ENCODE data around the gene ARHGAP28. TPM values are rescaled to one million over a fixed set of nuclear protein-coding genes. Genes with fewer than 3 reads are reported as not detected.
A peak's percentile ranks its signal among the peaks of the same experiment; 100 is the strongest.
"Not testable (repeated sequence)": the region's sequence is repeated elsewhere in the genome, so short reads cannot be mapped to it uniquely, and the experiment has no call there.

The ARHGAP28 gene
- total RNA-seq, 1 experiment from 2014 or later = 118 TPM

- CTCF ChIA-PET = no interaction called here
- POLR2A ChIA-PET = no interaction called here
These were observed 108.4 kb downstream of the ARHGAP28 start for GRCh38 chr18:6837904-6838303.

GRCh38 chr18:6842081-6842480, 112.6 kb downstream of the ARHGAP28 start:
- Histone ChIP-seq H3K9me3 (no peaks in the 10 kb centered on the region), H3K36me3 (ENCODE audit: control insufficient read depth, insufficient read depth, low read length) (no peaks in the 10 kb centered on the region), H3K4me3 (ENCODE audit: low read depth, low read length) (no peak overlapping the region), H3K4me1 (no peaks in the 10 kb centered on the region), H3K27me3 (replicated peaks; ENCODE audit: control insufficient read depth, insufficient read depth, low read length) (no peaks in the 10 kb centered on the region)
- ChIA-PET POLR2A (no interaction called here), CTCF (no interaction called here)
- H3K9me3 Mint-ChIP-seq (ENCODE audit: unreplicated experiment) = no peaks in the 10 kb centered on the region
- peaks cover 62% of the 10 kb centered on the region for H3K36me3 Mint-ChIP-seq (ENCODE audit: insufficient read depth, unreplicated experiment)
- intact Hi-C loops (cut with micrococcal nuclease; ENCODE audit: unreplicated experiment) = no loop called here
- no peak for TF ChIP-seq CTCF (IDR thresholded peaks at IDR 0.05; ENCODE audit: insufficient read depth in 1 of 2, low read depth in 1 of 2, low read length in 1 of 2, severe bottlenecking in 1 of 2, unreplicated experiment in 1 of 2)
- no peaks in the 10 kb centered on the region for H3K27me3 Mint-ChIP-seq (ENCODE audit: insufficient read depth, unreplicated experiment)
- DNase-seq = no peak
- peaks cover 6% of the 10 kb centered on the region for H3K4me1 Mint-ChIP-seq (ENCODE audit: low read depth, unreplicated experiment)
- no peak overlapping the region for H3K4me3 Mint-ChIP-seq (ENCODE audit: unreplicated experiment)
- H3K27ac Mint-ChIP-seq (ENCODE audit: unreplicated experiment) = no peak overlapping the region
- BruUV-seq (replicated peaks) = no TSS peak

More at GRCh38 chr18:6837904-6838303, 108.4 kb downstream of the ARHGAP28 start:
- Histone ChIP-seq H3K4me3 (ENCODE audit: low read depth, low read length) (no peak overlapping the region), H3K4me1 (peaks cover 10% of the 10 kb centered on the region; the same call in 1 of the 2 replicates), H3K27me3 (replicated peaks; ENCODE audit: control insufficient read depth, insufficient read depth, low read length) (no peaks in the 10 kb centered on the region), H3K36me3 (ENCODE audit: control insufficient read depth, insufficient read depth, low read length) (no peaks in the 10 kb centered on the region), H3K9me3 (no peaks in the 10 kb centered on the region)
- Mint-ChIP-seq H3K36me3 (ENCODE audit: insufficient read depth, unreplicated experiment) (peaks cover 44% of the 10 kb centered on the region), H3K4me1 (ENCODE audit: low read depth, unreplicated experiment) (peaks cover 24% of the 10 kb centered on the region), H3K27ac (ENCODE audit: unreplicated experiment) (no peak overlapping the region), H3K27me3 (ENCODE audit: insufficient read depth, unreplicated experiment) (no peaks in the 10 kb centered on the region), H3K9me3 (ENCODE audit: unreplicated experiment) (no peaks in the 10 kb centered on the region), H3K4me3 (ENCODE audit: unreplicated experiment) (no peak overlapping the region)
- intact Hi-C loops (cut with micrococcal nuclease; ENCODE audit: unreplicated experiment) = no loop called here
- no peak for DNase-seq
- no peak for TF ChIP-seq CTCF (IDR thresholded peaks at IDR 0.05; ENCODE audit: insufficient read depth in 1 of 2, low read depth in 1 of 2, low read length in 1 of 2, severe bottlenecking in 1 of 2, unreplicated experiment in 1 of 2)
- TSS peak; percentile 57 for BruUV-seq (replicated peaks)

GRCh38 chr18:6843308-6843707, 113.8 kb downstream of the ARHGAP28 start:
- no peak overlapping the region for H3K4me3 Mint-ChIP-seq (ENCODE audit: unreplicated experiment)
- no peaks in the 10 kb centered on the region for H3K27me3 Mint-ChIP-seq (ENCODE audit: insufficient read depth, unreplicated experiment)
- peaks cover 51% of the 10 kb centered on the region for H3K36me3 Mint-ChIP-seq (ENCODE audit: insufficient read depth, unreplicated experiment)
- H3K4me1 Mint-ChIP-seq (ENCODE audit: low read depth, unreplicated experiment) = peaks cover 6% of the 10 kb centered on the region
- H3K27me3 ChIP-seq (replicated peaks; ENCODE audit: control insufficient read depth, insufficient read depth, low read length) = no peaks in the 10 kb centered on the region
- H3K9me3 ChIP-seq = no peaks in the 10 kb centered on the region
- CTCF ChIA-PET = no interaction called here
- H3K4me1 ChIP-seq = no peaks in the 10 kb centered on the region
- intact Hi-C loops (cut with micrococcal nuclease; ENCODE audit: unreplicated experiment) = no loop called here
- no peak for DNase-seq
- POLR2A ChIA-PET = no interaction called here
- BruUV-seq (replicated peaks) = no TSS peak
- no peak for TF ChIP-seq CTCF (IDR thresholded peaks at IDR 0.05; ENCODE audit: insufficient read depth in 1 of 2, low read depth in 1 of 2, low read length in 1 of 2, severe bottlenecking in 1 of 2, unreplicated experiment in 1 of 2)
- no peak overlapping the region for H3K4me3 ChIP-seq (ENCODE audit: low read depth, low read length)
- no peaks in the 10 kb centered on the region for H3K36me3 ChIP-seq (ENCODE audit: control insufficient read depth, insufficient read depth, low read length)
- no peaks in the 10 kb centered on the region for H3K9me3 Mint-ChIP-seq (ENCODE audit: unreplicated experiment)
- H3K27ac Mint-ChIP-seq (ENCODE audit: unreplicated experiment) = no peak overlapping the region

- H3K4me3 Mint-ChIP-seq (ENCODE audit: unreplicated experiment); H3K4me3 ChIP-seq (ENCODE audit: low read depth, low read length); BruUV-seq (replicated peaks); H3K9me3 Mint-ChIP-seq (ENCODE audit: unreplicated experiment); H3K36me3 ChIP-seq (ENCODE audit: control insufficient read depth, insufficient read depth, low read length); CTCF ChIA-PET; DNase-seq; H3K27me3 Mint-ChIP-seq (ENCODE audit: insufficient read depth, unreplicated experiment); H3K4me1 ChIP-seq; H3K27me3 ChIP-seq (replicated peaks; ENCODE audit: control insufficient read depth, insufficient read depth, low read length); H3K27ac Mint-ChIP-seq (ENCODE audit: unreplicated experiment); intact Hi-C loops (cut with micrococcal nuclease; ENCODE audit: unreplicated experiment); H3K9me3 ChIP-seq; H3K4me1 Mint-ChIP-seq (ENCODE audit: low read depth, unreplicated experiment); POLR2A ChIA-PET: not testable (repeated sequence)
- H3K36me3 Mint-ChIP-seq (ENCODE audit: insufficient read depth, unreplicated experiment) = peaks cover 49% of the 10 kb centered on the region
These were observed 116.0 kb downstream of the ARHGAP28 start for GRCh38 chr18:6845521-6845920.

Measured in Caco-2 (cell line).